Activated CD4-positive, CD25-positive, alpha-beta regulatory T cell treated with anti-CD3 and anti-CD28 coated beads, Interleukin-2, amount 50 U/mL, for 16 hours (primary cell): ENCODE data around the gene GSC2.
A peak's percentile ranks its signal among the peaks of the same experiment; 100 is the strongest.

Experiments used
- DNase-seq: peaks from one replicate; pipeline ENCODE4 v3.0.0-alpha.2; 2020; ENCODE audit warnings: low read depth, low spot score

GSC2 gene

GRCh38 chr22:19149991-19150390 lies at the start of gene GSC2:
TSS of gene GSC2 (minus strand) at chr22:19150292. CDS start at chr22:19150283, 9 bp downstream.
- DNase-seq, result no peak

- no peak for DNase-seq
Observed at GRCh38 chr22:19199479-19199878, 49.4 kb upstream of the GSC2 start.

- no peak for DNase-seq
Observed at GRCh38 chr22:19197997-19198865, 48.1 kb upstream of the GSC2 start.

GRCh38 chr22:19196841-19197612 lies 46.9 kb upstream of the GSC2 start:
- DNase-seq, result no peak

- DNase-seq, result no peak
Observed at GRCh38 chr22:19195796-19196731, 46.0 kb upstream of the GSC2 start.

- no peak for DNase-seq
Observed at GRCh38 chr22:19194766-19195536, 44.9 kb upstream of the GSC2 start.

- no peak for DNase-seq
Observed at GRCh38 chr22:19193879-19194278, 43.8 kb upstream of the GSC2 start.

- no peak for DNase-seq
Observed at GRCh38 chr22:19187716-19188563, 37.8 kb upstream of the GSC2 start.

- no peak for DNase-seq
Observed at GRCh38 chr22:19184276-19184997, 34.3 kb upstream of the GSC2 start.

GRCh38 chr22:19183216-19183615 lies 33.1 kb upstream of the GSC2 start:
- no peak for DNase-seq

- no peak for DNase-seq
Observed at GRCh38 chr22:19182472-19183157, 32.5 kb upstream of the GSC2 start.

- no peak for DNase-seq
Observed at GRCh38 chr22:19181786-19182471, 31.8 kb upstream of the GSC2 start.

GRCh38 chr22:19180740-19181410 lies 30.8 kb upstream of the GSC2 start:
- no peak for DNase-seq

GRCh38 chr22:19180234-19180633 lies 30.1 kb upstream of the GSC2 start:
- DNase-seq, result no peak

GRCh38 chr22:19179497-19180048 lies 29.5 kb upstream of the GSC2 start:
- no peak for DNase-seq

GRCh38 chr22:19178657-19179496 lies 28.8 kb upstream of the GSC2 start, which contains the start of gene SLC25A1:
TSS of gene SLC25A1 (minus strand) at chr22:19178736. CDS start at chr22:19178673, 63 bp downstream.
- peak; percentile 59 for DNase-seq
